Measurements from ENCODE around the gene ATG7.
A peak's percentile ranks its signal among the peaks of the same experiment; 100 is the strongest.
"Not testable (repeated sequence)": the region's sequence is repeated elsewhere in the genome, so short reads cannot be mapped to it uniquely, and the experiment has no call there.

Gene ATG7

GRCh38 chr3:11498177-11498576 is 226.0 kb downstream of the ATG7 start:
- no peak for DNase-seq (ENCODE audit: low read depth in 2 of 2)
- H3K4me3 ChIP-seq (replicated peaks in 1 of 2; ENCODE audit: low read depth in 2 of 2, low read length in 2 of 2): no peak overlapping the region

GRCh38 chr3:11498646-11499045 is 226.4 kb downstream of the ATG7 start:
- peak; percentile 80 to 87 for DNase-seq (ENCODE audit: low read depth in 2 of 2)
- no peak overlapping the region for H3K4me3 ChIP-seq (replicated peaks in 1 of 2; ENCODE audit: low read depth in 2 of 2, low read length in 2 of 2)
- no peak for TF ChIP-seq CTCF (IDR thresholded peaks at IDR 0.05; ENCODE audit: low read depth, low read length)

More at GRCh38 chr3:11498177-11498576, 226.0 kb downstream of the ATG7 start:
- no peak for TF ChIP-seq CTCF (IDR thresholded peaks at IDR 0.05; ENCODE audit: low read depth, low read length)

GRCh38 chr3:11499144-11499543 is 226.9 kb downstream of the ATG7 start:
- no peak overlapping the region for H3K4me3 ChIP-seq (replicated peaks in 1 of 2; ENCODE audit: low read depth in 2 of 2, low read length in 2 of 2)
- peak; percentile 89 to 93 for DNase-seq (ENCODE audit: low read depth in 2 of 2)
- TF ChIP-seq CTCF (IDR thresholded peaks at IDR 0.05; ENCODE audit: low read depth, low read length): no peak

GRCh38 chr3:11502413-11502812 is 230.2 kb downstream of the ATG7 start:
- DNase-seq (ENCODE audit: low read depth in 2 of 2); H3K4me3 ChIP-seq (replicated peaks in 1 of 2; ENCODE audit: low read depth in 2 of 2, low read length in 2 of 2): not testable (repeated sequence)

GRCh38 chr3:11507719-11508118 is 235.5 kb downstream of the ATG7 start:
- DNase-seq (ENCODE audit: low read depth in 2 of 2): peak in 1 of 2 donors; percentile 44
- TF ChIP-seq CTCF (IDR thresholded peaks at IDR 0.05; ENCODE audit: low read depth, low read length): no peak
- no peak overlapping the region for H3K4me3 ChIP-seq (replicated peaks in 1 of 2; ENCODE audit: low read depth in 2 of 2, low read length in 2 of 2)

GRCh38 chr3:11508346-11509172 is 236.4 kb downstream of the ATG7 start:
- H3K4me3 ChIP-seq (replicated peaks in 1 of 2; ENCODE audit: low read depth in 2 of 2, low read length in 2 of 2): no peak overlapping the region
- no peak for TF ChIP-seq CTCF (IDR thresholded peaks at IDR 0.05; ENCODE audit: low read depth, low read length)
- DNase-seq (ENCODE audit: low read depth in 2 of 2): no peak

GRCh38 chr3:11509173-11510000 is 237.2 kb downstream of the ATG7 start:
- no peak overlapping the region for H3K4me3 ChIP-seq (replicated peaks in 1 of 2; ENCODE audit: low read depth in 2 of 2, low read length in 2 of 2)
- peak; percentile 89 to 95 for DNase-seq (ENCODE audit: low read depth in 2 of 2)

More at GRCh38 chr3:11509173-11510000, 237.2 kb downstream of the ATG7 start:
- peak; percentile 15 for TF ChIP-seq CTCF (IDR thresholded peaks at IDR 0.05; ENCODE audit: low read depth, low read length)
